NCI-H226 (cell line): Measurements from ENCODE around the gene PML.
"Not testable (repeated sequence)": the region's sequence is repeated elsewhere in the genome, so short reads cannot be mapped to it uniquely, and the experiment has no call there.

Experiments used
- DNase-seq: peaks from one replicate; pipeline ENCODE4 v3.0.0-alpha.2; 2015

PML gene

GRCh38 chr15:74063425-74064146 lies 69.1 kb downstream of the PML start:
- DNase-seq = not testable (repeated sequence)

GRCh38 chr15:74064183-74064582 lies 69.7 kb downstream of the PML start:
- DNase-seq = not testable (repeated sequence)

GRCh38 chr15:74064822-74065221 lies 70.3 kb downstream of the PML start:
- not testable (repeated sequence) for DNase-seq

GRCh38 chr15:74065684-74066411 lies 71.3 kb downstream of the PML start:
- not testable (repeated sequence) for DNase-seq

GRCh38 chr15:74071645-74072044 lies 77.1 kb downstream of the PML start:
- not testable (repeated sequence) for DNase-seq

GRCh38 chr15:74072132-74072531 lies 77.6 kb downstream of the PML start:
- DNase-seq = not testable (repeated sequence)

- not testable (repeated sequence) for DNase-seq
These were observed 78.3 kb downstream of the PML start for GRCh38 chr15:74072614-74073337.

- not testable (repeated sequence) for DNase-seq
These were observed 81.3 kb downstream of the PML start for GRCh38 chr15:74075781-74076180.

- not testable (repeated sequence) for DNase-seq
These were observed 87.9 kb downstream of the PML start, which contains the start of gene GOLGA6A for GRCh38 chr15:74082450-74082849. Gene GOLGA6A, minus strand, starts transcription at chr15:74082550. Its CDS starts 41 bp downstream, at chr15:74082509.

GRCh38 chr15:74094567-74094966 lies 100.1 kb downstream of the PML start:
- DNase-seq = not testable (repeated sequence)

GRCh38 chr15:74095610-74096009 lies 101.1 kb downstream of the PML start:
- DNase-seq = not testable (repeated sequence)

GRCh38 chr15:74096753-74097474 lies 102.4 kb downstream of the PML start:
- DNase-seq = not testable (repeated sequence)
